IMR-90 (cell line): ENCODE results near the gene DSTYK. TPM values are rescaled to one million over a fixed set of nuclear protein-coding genes. Genes with fewer than 3 reads are reported as not detected.

ENCODE experiments used
- ATAC-seq: fragments of 200-7000 bp; cut with Tn5 transposase; 2 replicates; pipeline ENCODE4 v1.9.1; 2020; ENCODE audit warnings: low read depth, mild to moderate bottlenecking, moderate library complexity
- BruUV-seq: library from RNA; stranded (reverse); fragments of 400-500 nt; replicated peaks from 2 replicates; lab custom pipeline; 2021; lab: Mats Ljungman, UMichigan
- CTCF ChIA-PET: fragments of 300-600 bp; formaldehyde crosslinking; extraction: SDS; loops from one replicate; lab custom pipeline; 2021; ENCODE audit warnings: antibody characterized with exemption; lab: Yijun Ruan, JAX
- POLR2A ChIA-PET: fragments of 300-600 bp; sonication (Branson Sonifier 250); formaldehyde crosslinking; loops from one replicate; lab custom pipeline; 2022; ENCODE audit warnings: antibody characterized with exemption; ENCODE audit not compliant: unreplicated experiment; lab: Charles Lee
- DNase-seq: peaks from one replicate; pipeline ENCODE4 v3.0.0; 2013
- H2AFZ ChIP-seq: replicated peaks from 2 replicates; pipeline ENCODE3; 2013; ENCODE audit warnings: low read length, mild to moderate bottlenecking; ENCODE audit not compliant: poor library complexity
- H2AK5ac ChIP-seq: 2 replicates; pipeline ENCODE4 v1.6.1; 2013; ENCODE audit warnings: low read depth, low read length, inconsistent platforms
- H2AK9ac ChIP-seq: replicated peaks from 2 replicates; pipeline ENCODE3; 2013; ENCODE audit warnings: mild to moderate bottlenecking, low read depth, low read length, moderate library complexity; ENCODE audit not compliant: poor library complexity
- H2BK120ac ChIP-seq: 2 replicates; pipeline ENCODE4 v1.6.1; 2013; ENCODE audit warnings: low read depth, low read length, inconsistent platforms
- H2BK15ac ChIP-seq: 3 replicates; pipeline ENCODE4 v1.6.1; 2013; ENCODE audit warnings: low read depth, low read length, inconsistent platforms
- H2BK20ac ChIP-seq: 2 replicates; pipeline ENCODE4 v1.6.1; 2013; ENCODE audit warnings: low read depth, mild to moderate bottlenecking, inconsistent platforms, low read length, moderate library complexity
- H2BK5ac ChIP-seq: 2 replicates; pipeline ENCODE4 v1.6.1; 2013; ENCODE audit warnings: mild to moderate bottlenecking, low read depth, low read length, inconsistent platforms; ENCODE audit not compliant: poor library complexity, severe bottlenecking
- H3K14ac ChIP-seq: replicated peaks from 2 replicates; pipeline ENCODE4 v1.6.1; 2013; ENCODE audit warnings: low read depth, low read length, inconsistent platforms
- H3K18ac ChIP-seq: 2 replicates; pipeline ENCODE4 v1.6.1; 2013; ENCODE audit warnings: low read depth, low read length, control low read depth
- H3K23ac ChIP-seq: 2 replicates; pipeline ENCODE4 v1.6.1; 2013; ENCODE audit warnings: low read depth, low read length, inconsistent platforms
- H3K27ac ChIP-seq: 2 replicates; pipeline ENCODE4 v1.5.1; 2013; ENCODE audit warnings: mild to moderate bottlenecking, control low read depth, low read length; ENCODE audit not compliant: insufficient read depth
- H3K27me3 ChIP-seq: 2 replicates; pipeline ENCODE4 v1.6.1; 2013; ENCODE audit warnings: low read length; ENCODE audit not compliant: control insufficient read depth, insufficient read depth
- H3K36me3 ChIP-seq: 2 replicates; pipeline ENCODE4 v1.6.1; 2013; ENCODE audit warnings: low read length, mixed read lengths; ENCODE audit not compliant: control insufficient read depth, insufficient read depth
- H3K4ac ChIP-seq: 2 replicates; pipeline ENCODE4 v1.6.1; 2013; ENCODE audit warnings: low read depth, low read length, inconsistent platforms
- H3K4me1 ChIP-seq: 2 replicates; pipeline ENCODE4 v1.6.1; 2013; ENCODE audit warnings: low read length, mixed read lengths; ENCODE audit not compliant: control insufficient read depth, insufficient read depth
- H3K4me2 ChIP-seq: 2 replicates; pipeline ENCODE4 v1.6.1; 2013; ENCODE audit warnings: low read depth, mild to moderate bottlenecking, control low read depth, low read length, moderate library complexity
- H3K4me3 ChIP-seq: 2 replicates; pipeline ENCODE4 v1.5.1; 2013; ENCODE audit warnings: low read depth, mild to moderate bottlenecking, control low read depth, low read length, moderate library complexity; ENCODE audit not compliant: insufficient read depth
- H3K56ac ChIP-seq: 2 replicates; pipeline ENCODE4 v1.6.1; 2013; ENCODE audit warnings: low read length, inconsistent platforms; ENCODE audit not compliant: insufficient read depth; ENCODE audit errors: extremely low read depth
- H3K79me1 ChIP-seq, 2 experiments: 2 replicates each; pipeline ENCODE4 v1.6.1; 2013; ENCODE audit warnings: low read length in 2 of 2, inconsistent platforms in 1 of 2, low read depth in 1 of 2
- H3K9ac ChIP-seq: 2 replicates; pipeline ENCODE4 v1.6.1; 2013; ENCODE audit warnings: low read depth, low read length, control low read depth
- H3K9me1 ChIP-seq: 2 replicates; pipeline ENCODE4 v1.6.1; 2013; ENCODE audit warnings: low read length, inconsistent platforms; ENCODE audit not compliant: insufficient read depth
- H3K9me3 ChIP-seq: 2 replicates; pipeline ENCODE4 v1.6.1; 2013; ENCODE audit warnings: low read length; ENCODE audit not compliant: control insufficient read depth, insufficient read depth
- H4K20me1 ChIP-seq: 2 replicates; pipeline ENCODE4 v1.6.1; 2013; ENCODE audit warnings: low read length, inconsistent platforms; ENCODE audit not compliant: insufficient read depth
- H4K5ac ChIP-seq: 2 replicates; pipeline ENCODE4 v1.6.1; 2013; ENCODE audit warnings: mild to moderate bottlenecking, low read depth, low read length, control low read depth
- H4K8ac ChIP-seq, 2 experiments: 2 replicates each; pipeline ENCODE4 v1.6.1; 2013; ENCODE audit warnings: low read depth in 2 of 2, low read length in 2 of 2, control low read depth in 1 of 2, inconsistent platforms in 1 of 2
- H4K91ac ChIP-seq: 2 replicates; pipeline ENCODE4 v1.6.1; 2013; ENCODE audit warnings: low read depth, low read length, inconsistent platforms; ENCODE audit not compliant: insufficient read depth
- BHLHE40 ChIP-seq: fragments of 150-350 bp; IDR thresholded peaks from 2 replicates; pipeline ENCODE4 v1.6.1; 2016; ENCODE audit warnings: mild to moderate bottlenecking, low read depth, low read length
- CEBPB ChIP-seq: IDR thresholded peaks from 2 replicates; pipeline ENCODE4 v1.6.1; 2012; ENCODE audit warnings: low read depth, low read length, improper control_type of control experiment
- MAFK ChIP-seq: IDR thresholded peaks from 2 replicates; pipeline ENCODE4 v1.6.1; 2012; ENCODE audit warnings: low read depth, low read length, improper control_type of control experiment
- MXI1 ChIP-seq: IDR thresholded peaks from 2 replicates; pipeline ENCODE4 v1.6.1; 2012; ENCODE audit warnings: low read depth, mild to moderate bottlenecking, low read length, moderate library complexity, borderline replicate concordance
- NFE2L2 ChIP-seq: fragments of 150-350 bp; IDR thresholded peaks from 2 replicates; pipeline ENCODE4 v1.6.1; 2016; ENCODE audit warnings: low read depth, mild to moderate bottlenecking, low read length
- POLR2A ChIP-seq: IDR thresholded peaks from 2 replicates; pipeline ENCODE4 v1.6.1; 2012; ENCODE audit warnings: mild to moderate bottlenecking, low read depth, low read length
- RAD21 ChIP-seq: IDR thresholded peaks from 2 replicates; pipeline ENCODE4 v1.6.1; 2012; ENCODE audit warnings: low read length, improper control_type of control experiment
- RFX5 ChIP-seq: IDR thresholded peaks from 2 replicates; pipeline ENCODE4 v1.8.0; 2012; ENCODE audit warnings: low read depth, mild to moderate bottlenecking, low read length, moderate library complexity
- SMC3 ChIP-seq: fragments of 150-350 bp; IDR thresholded peaks from 2 replicates; pipeline ENCODE4 v1.6.1; 2016; ENCODE audit warnings: low read depth, mild to moderate bottlenecking, antibody characterized with exemption, low read length, moderate library complexity
- dilution Hi-C: fragments of 300-500 bp; cut with HindIII; formaldehyde crosslinking; loops from one replicate; pipeline ENCODE4 v1.14.3; 2018; ENCODE audit warnings: low sequenced_read_pairs; ENCODE audit not compliant: unreplicated experiment
- in situ Hi-C: fragments of 300-500 bp; cut with MboI; formaldehyde crosslinking; loops from 3 replicates; pipeline ENCODE4 v1.14.3; 2019; ENCODE audit warnings: low sequenced_read_pairs, inconsistent platforms, mixed read lengths
- intact Hi-C: fragments of 100-400 bp; cut with micrococcal nuclease; formaldehyde crosslinking; loops from 2 replicates; pipeline ENCODE4 v1.10.0; 2022
- polyA plus RNA-seq, 3 experiments: library from polyadenylated mRNA; depleted of rRNA; stranded (reverse); fragments of >200 nt; gene quantifications; 2 replicates each; pipeline ENCODE4 v1.2.3, GENCODE V29; 2012; ENCODE audit warnings: low replicate concordance in 1 of 3
- total RNA-seq: library from RNA; depleted of rRNA; stranded (reverse); fragments of >200 nt; gene quantifications from 2 replicates; pipeline ENCODE4 v1.2.3, GENCODE V29; 2012
- TF ChIP-seq, protein P1 (sequence below): fragments of 150-350 bp; IDR thresholded peaks from 2 replicates; pipeline ENCODE4 v1.6.1; 2016; ENCODE audit warnings: low read depth, mild to moderate bottlenecking, low read length, moderate library complexity, borderline replicate concordance
- TF ChIP-seq, protein P2 (sequence below): conservative IDR thresholded peaks from 2 replicates; pipeline ENCODE4 v1.5.1; 2012; ENCODE audit warnings: mild to moderate bottlenecking, low read depth, low read length, improper control_type of control experiment

Gene DSTYK
- total and polyA plus RNA-seq, 2 of the 4 experiments (the other 2 are of a cell fraction) = 8.0 to 18.3 TPM

DNA sequence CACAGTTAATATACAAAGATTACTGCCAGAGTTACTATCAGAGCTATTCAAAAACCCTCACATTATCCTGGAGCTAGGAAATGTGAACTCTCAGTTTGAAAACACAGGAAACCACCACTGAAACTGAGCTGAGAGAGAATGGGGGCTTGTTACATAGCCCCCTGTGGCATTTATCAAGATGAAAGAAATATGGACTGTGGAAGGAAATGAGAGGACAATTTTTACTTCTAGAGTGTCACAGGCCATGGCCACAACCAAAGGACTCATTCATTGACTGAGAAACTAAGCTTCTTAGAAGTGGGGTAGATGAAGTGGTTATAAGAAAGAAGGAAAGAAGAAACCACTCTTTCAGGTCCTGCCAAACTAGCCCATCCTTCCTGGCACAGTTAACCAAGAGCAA, 25.3 kb downstream of the DSTYK start:
- H2AK9ac ChIP-seq = no peak overlapping the region
- H3K18ac ChIP-seq = no peak overlapping the region
- DNase-seq (no peak), ATAC-seq (no peak)
- no peak overlapping the region for H3K27ac ChIP-seq
- H3K14ac ChIP-seq = no peak overlapping the region
- peaks cover 53 to 86% of the 10 kb centered on the region in 2 experiments for H3K79me1 ChIP-seq
- H3K36me3 ChIP-seq = peaks cover 6% of the 10 kb centered on the region; the same call in 1 of the 2 replicates
- intact Hi-C loops = no loop called here
- BruUV-seq = no TSS peak
- no peak overlapping the region for H2BK5ac ChIP-seq
- no peak overlapping the region for H3K4me3 ChIP-seq
- H2BK20ac ChIP-seq = no peak overlapping the region
- no peak overlapping the region for H4K8ac ChIP-seq
- no peak overlapping the region for H3K56ac ChIP-seq
- H3K23ac ChIP-seq = no peak overlapping the region
- in situ Hi-C loops = no loop called here
- no peak overlapping the region for H3K4me2 ChIP-seq
- peaks cover 16% of the 10 kb centered on the region for H3K9me1 ChIP-seq
- H3K4ac ChIP-seq = no peak overlapping the region
- no peaks in the 10 kb centered on the region for H3K27me3 ChIP-seq
- TF ChIP-seq SMC3 = no peak
- TF ChIP-seq, protein P1, sequence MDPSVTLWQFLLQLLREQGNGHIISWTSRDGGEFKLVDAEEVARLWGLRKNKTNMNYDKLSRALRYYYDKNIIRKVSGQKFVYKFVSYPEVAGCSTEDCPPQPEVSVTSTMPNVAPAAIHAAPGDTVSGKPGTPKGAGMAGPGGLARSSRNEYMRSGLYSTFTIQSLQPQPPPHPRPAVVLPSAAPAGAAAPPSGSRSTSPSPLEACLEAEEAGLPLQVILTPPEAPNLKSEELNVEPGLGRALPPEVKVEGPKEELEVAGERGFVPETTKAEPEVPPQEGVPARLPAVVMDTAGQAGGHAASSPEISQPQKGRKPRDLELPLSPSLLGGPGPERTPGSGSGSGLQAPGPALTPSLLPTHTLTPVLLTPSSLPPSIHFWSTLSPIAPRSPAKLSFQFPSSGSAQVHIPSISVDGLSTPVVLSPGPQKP = no peak
- no peak for TF ChIP-seq RAD21
- TF ChIP-seq POLR2A = no peak
- TF ChIP-seq MAFK = no peak
- no peak for TF ChIP-seq MXI1
- TF ChIP-seq, protein P2, sequence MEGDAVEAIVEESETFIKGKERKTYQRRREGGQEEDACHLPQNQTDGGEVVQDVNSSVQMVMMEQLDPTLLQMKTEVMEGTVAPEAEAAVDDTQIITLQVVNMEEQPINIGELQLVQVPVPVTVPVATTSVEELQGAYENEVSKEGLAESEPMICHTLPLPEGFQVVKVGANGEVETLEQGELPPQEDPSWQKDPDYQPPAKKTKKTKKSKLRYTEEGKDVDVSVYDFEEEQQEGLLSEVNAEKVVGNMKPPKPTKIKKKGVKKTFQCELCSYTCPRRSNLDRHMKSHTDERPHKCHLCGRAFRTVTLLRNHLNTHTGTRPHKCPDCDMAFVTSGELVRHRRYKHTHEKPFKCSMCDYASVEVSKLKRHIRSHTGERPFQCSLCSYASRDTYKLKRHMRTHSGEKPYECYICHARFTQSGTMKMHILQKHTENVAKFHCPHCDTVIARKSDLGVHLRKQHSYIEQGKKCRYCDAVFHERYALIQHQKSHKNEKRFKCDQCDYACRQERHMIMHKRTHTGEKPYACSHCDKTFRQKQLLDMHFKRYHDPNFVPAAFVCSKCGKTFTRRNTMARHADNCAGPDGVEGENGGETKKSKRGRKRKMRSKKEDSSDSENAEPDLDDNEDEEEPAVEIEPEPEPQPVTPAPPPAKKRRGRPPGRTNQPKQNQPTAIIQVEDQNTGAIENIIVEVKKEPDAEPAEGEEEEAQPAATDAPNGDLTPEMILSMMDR = no peak
- TF ChIP-seq RFX5 = no peak
- no peak for TF ChIP-seq NFE2L2
- TF ChIP-seq CEBPB = no peak
- TF ChIP-seq BHLHE40 = no peak
- H2BK15ac ChIP-seq = no peak overlapping the region
- no peak overlapping the region for H2BK120ac ChIP-seq
- dilution Hi-C loops = no loop called here
- H4K91ac ChIP-seq = no peak overlapping the region
- H2AFZ ChIP-seq = no peak overlapping the region
- ChIA-PET CTCF (no interaction called here), POLR2A (interaction anchor here (0.8 kb wide), 1 partner anchor 41 kb away, joined by 4 read pairs; the partner anchor contains the start of gene TMCC2)
- H4K5ac ChIP-seq = no peak overlapping the region
- no peaks in the 10 kb centered on the region for H3K9me3 ChIP-seq
- peaks cover 15% of the 10 kb centered on the region for H3K4me1 ChIP-seq
- peaks cover 17% of the 10 kb centered on the region for H4K20me1 ChIP-seq
- H3K9ac ChIP-seq = no peak overlapping the region
- no peak overlapping the region for H2AK5ac ChIP-seq
